ENCODE results near the gene CDH4.

CDH4 gene

DNA sequence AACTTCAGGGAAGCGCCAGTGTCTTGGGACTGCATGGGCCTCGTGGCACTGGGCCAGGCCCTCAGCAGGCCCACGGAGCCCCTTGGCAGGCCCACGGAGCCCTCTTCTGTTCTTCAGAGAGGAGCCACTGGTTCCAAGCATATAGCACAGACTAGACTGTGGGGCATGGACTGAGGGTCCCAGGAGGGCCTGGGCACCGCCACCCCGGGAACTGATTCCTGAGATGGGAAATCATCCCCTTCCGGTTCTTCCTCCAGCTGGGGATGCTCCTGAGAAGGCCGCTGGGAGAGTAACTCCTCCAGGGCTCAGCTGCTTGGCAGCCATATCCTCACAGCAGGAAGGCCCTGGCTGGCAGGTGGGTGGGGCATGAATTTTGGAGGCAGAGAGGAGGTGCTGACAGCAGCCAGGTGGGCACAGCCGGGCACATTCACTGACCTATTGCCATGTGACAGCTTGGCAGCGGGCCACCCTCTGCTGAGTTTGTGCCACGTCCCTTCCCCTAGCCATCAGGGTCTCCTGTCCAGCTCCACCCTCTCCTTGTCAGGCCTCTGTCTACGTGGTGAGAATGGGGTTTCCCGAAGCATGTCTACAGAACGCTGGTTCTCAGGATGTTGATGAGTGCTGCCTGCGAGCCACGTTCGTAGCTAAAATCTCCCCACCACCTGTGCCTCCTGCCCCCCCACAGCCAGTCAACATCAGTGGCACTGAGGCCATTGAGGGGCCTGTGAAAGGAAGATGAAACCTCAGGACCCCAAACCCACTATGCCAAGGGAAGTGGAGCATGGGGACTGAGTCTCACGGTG, 661.6 kb downstream of the CDH4 start:
- DNase-seq, result no peak

GRCh38 chr20:61915101-61915500, 663.0 kb downstream of the CDH4 start:
- DNase-seq, result no peak

- DNase-seq, result no peak
These were observed 664.3 kb downstream of the CDH4 start for GRCh38 chr20:61916318-61916891.

DNA sequence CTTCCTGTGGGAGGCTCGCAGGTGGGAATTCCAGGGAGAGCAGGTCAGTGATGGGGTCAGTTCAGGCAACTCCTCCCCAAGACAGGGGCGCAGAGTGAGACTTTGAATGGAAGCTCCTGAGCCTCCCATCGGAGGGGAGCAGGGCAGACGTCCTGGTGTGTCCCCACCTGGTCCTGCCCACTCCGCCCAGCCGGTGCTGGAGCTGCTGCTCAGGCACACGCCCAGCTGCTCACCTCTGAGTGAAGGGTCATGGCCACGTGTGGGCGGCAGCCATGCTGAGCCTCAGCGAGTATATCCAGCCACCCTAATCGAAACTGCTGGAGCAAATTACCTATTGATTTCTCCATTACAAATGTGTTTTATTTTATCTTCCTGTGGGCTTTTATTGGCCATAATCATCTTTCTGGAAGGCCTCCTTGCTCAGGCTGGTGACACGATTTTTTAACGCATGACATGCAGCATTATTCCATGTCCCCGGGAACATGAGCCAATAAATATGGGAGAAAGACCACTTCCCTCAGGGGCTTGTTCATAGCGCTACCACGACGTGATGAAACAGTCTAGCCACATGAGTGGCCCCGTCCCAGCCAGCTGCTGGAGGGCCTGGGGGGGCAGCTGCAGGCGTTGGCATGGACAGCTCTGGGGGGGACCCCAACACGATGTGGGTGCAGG, 665.5 kb downstream of the CDH4 start:
- DNase-seq, result no peak

- no peak for DNase-seq
These were observed 666.5 kb downstream of the CDH4 start for GRCh38 chr20:61918548-61918947.

GRCh38 chr20:61919239-61919638, 667.2 kb downstream of the CDH4 start:
- DNase-seq, result no peak

DNA sequence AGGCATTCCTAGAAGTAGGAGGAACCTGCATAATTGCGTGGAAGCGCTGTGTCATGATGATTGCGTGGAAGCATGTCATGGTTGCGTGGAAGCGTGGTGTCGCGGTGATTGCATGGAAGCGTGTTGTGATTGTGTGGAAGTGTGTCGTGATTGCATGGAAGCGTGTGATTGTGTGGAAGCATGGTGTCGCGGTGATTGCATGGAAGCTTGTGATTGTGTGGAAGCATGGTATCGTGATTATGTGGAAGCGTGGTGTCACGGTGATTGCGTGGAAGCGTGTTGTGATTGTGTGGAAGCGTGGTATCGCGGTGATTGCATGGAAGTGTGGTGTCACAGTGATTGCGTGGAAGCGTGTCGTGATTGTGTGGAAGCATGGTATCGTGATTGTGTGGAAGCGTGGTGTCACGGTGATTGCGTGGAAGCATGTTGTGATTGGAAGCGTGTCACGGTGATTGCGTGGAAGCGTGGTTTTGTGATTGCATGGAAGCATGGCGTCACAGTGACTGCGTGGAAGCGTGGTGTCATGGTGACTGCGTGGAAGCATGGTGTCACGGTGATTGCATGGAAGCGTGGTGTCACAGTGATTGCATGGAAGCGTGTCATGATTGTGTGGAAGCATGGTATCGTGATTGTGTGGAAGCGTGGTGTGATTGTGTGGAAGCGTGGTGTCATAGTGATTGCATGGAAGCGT, 667.8 kb downstream of the CDH4 start:
- no peak for DNase-seq

GRCh38 chr20:61922411-61922810, 670.4 kb downstream of the CDH4 start:
- no peak for DNase-seq

GRCh38 chr20:61922936-61923335, 670.9 kb downstream of the CDH4 start:
- no peak for DNase-seq

DNA sequence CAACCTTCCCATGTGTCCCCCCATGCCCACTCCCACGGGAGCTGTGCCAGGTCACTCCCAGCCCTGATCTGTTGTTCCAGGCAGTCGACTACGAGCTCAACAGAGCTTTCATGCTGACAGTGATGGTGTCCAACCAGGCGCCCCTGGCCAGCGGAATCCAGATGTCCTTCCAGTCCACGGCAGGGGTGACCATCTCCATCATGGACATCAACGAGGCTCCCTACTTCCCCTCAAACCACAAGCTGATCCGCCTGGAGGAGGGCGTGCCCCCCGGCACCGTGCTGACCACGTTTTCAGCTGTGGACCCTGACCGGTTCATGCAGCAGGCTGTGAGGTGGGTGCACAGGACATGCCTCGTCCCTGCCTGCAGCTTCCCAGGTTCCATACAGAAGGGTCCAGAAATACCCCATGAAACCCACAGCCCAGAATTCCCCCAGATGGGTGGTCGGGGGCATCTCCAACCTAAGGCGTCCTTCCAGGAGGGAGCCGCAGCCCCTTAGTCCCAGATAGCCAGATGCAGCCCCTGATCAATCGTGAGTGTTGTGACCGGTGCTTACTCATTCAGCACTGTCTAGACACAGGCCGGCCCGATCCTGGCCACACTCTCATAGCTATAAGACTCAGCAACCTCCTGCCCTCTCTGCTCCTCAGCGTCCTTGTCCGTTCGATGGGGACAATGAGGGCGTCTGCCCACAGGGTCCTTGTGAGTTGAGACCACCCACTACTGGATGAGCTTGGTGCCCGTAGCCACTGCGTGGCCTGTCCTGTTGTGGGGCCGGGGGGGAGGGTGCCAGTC, 671.5 kb downstream of the CDH4 start:
- DNase-seq, result no peak

DNA sequence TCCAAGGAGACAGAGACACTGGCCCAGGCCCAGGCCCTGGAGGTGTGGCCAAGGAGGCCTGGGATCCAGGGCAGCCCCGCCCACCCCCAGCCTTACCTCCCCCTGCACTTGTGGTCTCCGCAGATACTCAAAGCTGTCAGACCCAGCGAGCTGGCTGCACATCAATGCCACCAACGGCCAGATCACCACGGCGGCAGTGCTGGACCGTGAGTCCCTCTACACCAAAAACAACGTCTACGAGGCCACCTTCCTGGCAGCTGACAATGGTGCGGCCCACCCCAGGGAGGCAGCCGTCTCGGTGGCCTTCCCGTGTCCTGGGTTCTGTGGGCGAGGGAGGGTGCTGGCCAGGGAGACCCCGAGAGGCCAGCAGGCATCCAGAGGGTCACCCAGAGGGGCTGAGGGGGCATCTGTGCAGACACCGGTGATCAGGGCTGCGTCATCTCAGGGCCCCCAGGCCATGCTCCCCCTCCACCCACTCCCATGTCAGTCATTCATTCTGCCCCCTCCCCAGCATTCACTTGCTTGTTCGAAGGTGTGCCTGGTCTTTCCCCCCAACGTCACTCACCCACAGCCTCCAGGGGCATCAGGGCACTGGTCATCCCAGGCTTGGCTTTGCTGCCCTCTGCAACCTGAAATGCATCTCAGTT, 672.3 kb downstream of the CDH4 start:
- no peak for DNase-seq

DNA sequence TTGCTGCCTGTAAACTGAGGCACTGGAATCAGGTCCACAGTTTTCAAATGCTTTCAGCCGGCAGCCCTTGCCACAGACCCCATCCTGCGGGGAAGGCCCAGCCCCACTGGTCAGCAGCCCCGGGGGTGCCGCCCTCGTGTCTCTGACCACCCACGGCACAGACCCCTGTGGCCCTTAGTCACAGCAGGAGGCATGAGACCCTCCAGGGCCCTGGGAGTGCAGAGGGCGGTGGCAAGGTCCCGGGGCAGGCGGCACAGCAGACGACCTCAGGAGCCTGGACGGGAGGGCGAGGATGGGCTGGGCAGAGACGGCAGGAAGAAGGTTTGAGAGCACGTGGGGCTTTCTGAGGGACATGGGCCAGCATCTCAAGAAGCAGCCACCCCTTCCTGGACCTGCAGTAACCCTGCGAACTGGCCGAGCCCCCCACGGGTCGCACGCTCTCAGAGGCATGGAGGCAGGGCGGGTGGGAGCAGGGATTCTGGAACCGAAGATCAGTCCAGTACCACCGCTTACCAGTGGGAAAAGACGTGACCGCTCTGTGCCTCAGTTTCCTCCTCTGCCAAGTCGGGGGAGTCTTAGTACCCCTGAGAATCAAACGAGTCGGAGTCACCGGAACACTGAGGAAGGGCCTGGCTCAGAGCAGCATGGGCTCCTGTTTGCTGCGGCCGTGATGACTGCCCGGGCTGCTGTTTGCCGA, 672.9 kb downstream of the CDH4 start:
- DNase-seq, result no peak

- DNase-seq, result no peak
These were observed 673.6 kb downstream of the CDH4 start for GRCh38 chr20:61925555-61926252.

- no peak for DNase-seq
These were observed 674.2 kb downstream of the CDH4 start for GRCh38 chr20:61926253-61926613.

DNA sequence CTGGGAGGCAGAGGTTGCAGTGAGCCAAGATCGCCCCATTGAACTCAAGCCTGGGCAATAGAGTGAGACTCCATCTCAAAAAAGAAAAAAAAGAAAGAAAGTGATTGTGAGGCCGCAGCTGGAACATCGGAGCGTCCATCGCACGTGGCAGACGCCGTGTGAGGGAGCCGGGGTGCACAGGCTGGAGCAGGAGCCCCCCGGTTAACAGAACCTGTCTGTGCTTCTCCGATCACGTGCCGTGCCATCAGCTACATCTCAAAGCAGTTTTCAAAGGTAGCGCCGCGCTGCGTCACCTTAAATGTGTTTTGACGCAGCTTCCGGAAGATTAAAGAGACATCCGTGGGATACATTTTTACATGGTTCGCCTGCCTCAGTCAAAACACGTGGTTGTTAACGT, 674.7 kb downstream of the CDH4 start:
- DNase-seq, result no peak

DNA sequence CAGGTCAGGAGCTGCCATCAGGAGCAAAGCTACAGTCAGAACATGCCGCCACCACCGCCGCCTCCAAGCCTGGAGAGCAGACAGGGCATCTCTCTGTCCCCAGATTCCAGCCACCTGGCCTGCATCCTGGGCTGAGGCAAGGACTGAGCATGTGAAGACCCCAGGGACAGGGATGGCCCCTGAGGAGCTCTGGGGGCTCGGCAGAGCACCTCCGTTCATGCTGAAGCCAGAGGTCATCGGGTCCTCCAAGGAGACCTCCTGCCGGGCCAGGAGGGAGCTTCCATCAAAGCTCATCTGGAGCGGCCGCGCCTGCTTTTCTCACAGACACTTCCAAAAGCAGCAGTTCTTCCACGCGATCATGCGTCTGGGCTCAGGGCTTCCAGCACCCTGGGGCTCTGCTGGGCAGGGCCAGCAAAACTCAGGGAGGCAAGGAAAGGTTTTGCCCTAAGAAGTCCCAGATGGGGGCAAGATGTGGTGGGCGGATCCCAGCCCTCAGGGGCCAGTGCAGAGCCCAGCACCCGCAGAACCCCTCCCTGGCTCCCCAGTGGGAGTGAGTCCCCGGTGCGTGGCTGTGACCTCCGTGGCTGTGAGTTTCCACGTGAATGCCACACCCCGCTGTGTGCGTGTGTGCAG, 675.2 kb downstream of the CDH4 start:
- DNase-seq, result no peak

- DNase-seq, result no peak
These were observed 675.9 kb downstream of the CDH4 start for GRCh38 chr20:61927826-61928541.

DNA sequence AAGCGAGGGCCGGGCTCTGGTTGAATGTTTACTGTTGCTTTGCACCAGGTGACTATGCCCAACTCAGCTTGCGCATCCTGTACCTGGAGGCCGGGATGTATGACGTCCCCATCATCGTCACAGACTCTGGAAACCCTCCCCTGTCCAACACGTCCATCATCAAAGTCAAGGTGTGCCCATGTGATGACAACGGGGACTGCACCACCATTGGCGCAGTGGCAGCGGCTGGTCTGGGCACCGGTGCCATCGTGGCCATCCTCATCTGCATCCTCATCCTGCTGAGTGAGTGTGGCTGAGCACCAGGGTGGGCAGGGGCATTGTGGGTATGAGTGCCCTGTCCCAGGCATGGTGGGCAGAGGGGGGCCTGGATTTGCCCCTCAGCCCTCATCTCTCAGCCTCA, 677.5 kb downstream of the CDH4 start:
- DNase-seq, result no peak

DNA sequence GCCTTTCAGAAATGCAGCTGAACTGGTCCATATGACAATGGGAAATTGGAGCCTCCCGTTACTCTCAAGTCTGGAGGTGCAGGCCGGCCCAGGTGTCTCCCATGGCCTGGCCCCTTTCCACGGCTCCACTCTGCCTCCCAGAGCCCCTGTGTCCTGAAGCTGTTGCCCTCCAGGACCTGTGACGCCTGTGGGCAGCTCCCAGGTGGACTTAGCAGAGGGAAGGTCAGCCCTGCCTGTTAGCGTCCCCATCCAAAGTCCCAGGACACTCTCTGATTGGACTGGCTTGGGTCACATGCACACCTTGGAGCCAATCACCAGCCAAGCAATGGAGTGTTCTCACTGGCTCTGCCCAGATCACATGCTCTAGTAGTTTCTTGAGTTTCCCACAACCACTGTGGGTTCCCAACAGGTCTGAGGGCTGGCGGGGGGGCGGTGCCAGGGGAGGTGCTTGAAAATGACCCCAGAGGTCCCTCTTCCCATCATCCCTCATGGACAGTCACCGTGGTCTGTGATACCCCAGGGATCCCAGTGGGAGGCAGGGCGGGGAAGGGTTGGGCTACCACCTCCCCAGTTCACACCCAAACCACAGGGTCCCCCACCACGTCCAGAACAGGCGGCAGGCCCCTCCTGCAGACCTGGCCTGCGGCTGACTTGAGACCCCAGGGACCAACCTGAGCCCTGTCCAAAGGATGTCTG, 678.1 kb downstream of the CDH4 start:
- DNase-seq, result no peak
